H1 (cell line): ENCODE data around the gene MRPL9. TPM values are rescaled to one million over a fixed set of nuclear protein-coding genes. Genes with fewer than 3 reads are reported as not detected.

Source experiments
- ATF3 ChIP-seq: IDR thresholded peaks from 2 replicates; pipeline ENCODE4 v1.6.1; 2011; ENCODE audit warnings: low read depth, mild to moderate bottlenecking, low read length; ENCODE audit not compliant: insufficient read depth
- CHD7 ChIP-seq: fragments of 300-600 bp; sonication (generic); IDR thresholded peaks from 2 replicates; pipeline ENCODE4 v1.7.1; 2012; ENCODE audit warnings: low read length, moderate library complexity, mild to moderate bottlenecking, inconsistent platforms; ENCODE audit not compliant: insufficient replicate concordance
- E2F6 ChIP-seq: IDR thresholded peaks from 2 replicates; pipeline ENCODE4 v1.6.1; 2012; ENCODE audit warnings: inconsistent platforms
- EP300 ChIP-seq, 2 experiments: IDR thresholded peaks; 1 replicate in 1 of 2; 2 replicates in 1 of 2; pipeline ENCODE4 v1.6.1; 2011 to 2012; ENCODE audit warnings: low read depth in 2 of 2, low read length in 2 of 2, mild to moderate bottlenecking in 2 of 2, borderline replicate concordance in 1 of 2, inconsistent platforms in 1 of 2, moderate library complexity in 1 of 2
- PHF8 ChIP-seq: fragments of 200-600 bp; sonication (generic); conservative IDR thresholded peaks from 2 replicates; pipeline ENCODE4 v1.7.1; 2012; ENCODE audit warnings: low read depth, mild to moderate bottlenecking, inconsistent platforms, low read length, moderate library complexity
- RBBP5 ChIP-seq: IDR thresholded peaks from 2 replicates; pipeline ENCODE4 v1.7.1; 2012; ENCODE audit warnings: low read depth, mild to moderate bottlenecking, inconsistent platforms, low read length, moderate library complexity, borderline replicate concordance
- RXRA ChIP-seq: IDR thresholded peaks from 2 replicates; pipeline ENCODE4 v1.6.1; 2011; ENCODE audit warnings: low read depth, mild to moderate bottlenecking, low read length, moderate library complexity; ENCODE audit not compliant: insufficient read depth
- SP4 ChIP-seq: IDR thresholded peaks from 2 replicates; pipeline ENCODE4 v1.6.1; 2012; ENCODE audit warnings: low read length, inconsistent platforms
- TCF12 ChIP-seq: IDR thresholded peaks from 2 replicates; pipeline ENCODE4 v1.6.1; 2011; ENCODE audit warnings: low read depth, mild to moderate bottlenecking, low read length
- polyA plus RNA-seq, 7 experiments: library from polyadenylated mRNA; depleted of rRNA in 3 of 7; stranded (reverse) in 5 of 7; unstranded in 2 of 7; fragments of >200 nt in 5 of 7; fragments of 200-250 nt in 2 of 7; gene quantifications; 1 replicate in 5 of 7; 2 replicates in 1 of 7; 4 replicates in 1 of 7; pipeline versions ENCODE4 v1.2.1 to v1.2.3, GENCODE V29; 2011 to 2013; ENCODE audit warnings: missing spikeins in 2 of 7, mixed read lengths in 2 of 7
- total RNA-seq: library from RNA; stranded (reverse); fragmentation: NEBNext Ultra II Directional; extraction: Animal tissue kit (Norgen Biotek cat#: 25700); gene quantifications from 2 replicates; pipeline ENCODE4 v1.2.1, GENCODE V29; 2021

The MRPL9 gene
- total and polyA plus RNA-seq, 2 of the 8 experiments (the other 6 are each of a cell fraction or from before 2014, with no cell fraction given) = 74.9 to 113 TPM

GRCh38 chr1:151802372-151802771 is 39.1 kb upstream of the MRPL9 start (continued):
- TF ChIP-seq CHD7 (no peak), RBBP5 (no peak), PHF8 (no peak), RXRA (no peak), EP300 (IDR thresholded peaks at IDR 0.05; ENCODE audit: borderline replicate concordance in 1 of 2, low read depth in 2 of 2, low read length in 2 of 2) (no peak), E2F6 (no peak), ATF3 (no peak), TCF12 (no peak), SP4 (no peak)
